HEK293 (cell line): ENCODE results near the gene HIVEP2.

Experiments
- CTCF ChIA-PET: fragments of 350-600 bp; formaldehyde crosslinking; extraction: SDS; loops from one replicate; lab custom pipeline; 2021; ENCODE audit warnings: antibody characterized with exemption; lab: Yijun Ruan, JAX
- POLR2A ChIA-PET: fragments of 300-600 bp; formaldehyde crosslinking; extraction: SDS; loops from one replicate; lab custom pipeline; 2020; ENCODE audit warnings: antibody characterized with exemption, inconsistent platforms; lab: Yijun Ruan, JAX
- H3K27ac ChIP-seq: fragments of 200-500 bp; sonication (Bioruptor generic); 2 replicates; pipeline ENCODE4 v1.5.1; 2014; ENCODE audit warnings: low read depth, low read length, control low read depth, inconsistent platforms; ENCODE audit errors: extremely low read depth
- H3K36me3 ChIP-seq, 2 experiments: fragments of 200-500 bp in 1 of 2; sonication (Bioruptor generic) in 1 of 2; 1 replicate in 1 of 2; 2 replicates in 1 of 2; pipeline ENCODE4 v1.5.1; 2014 to 2017; ENCODE audit warnings: inconsistent platforms in 2 of 2, low read length in 2 of 2; ENCODE audit not compliant: control insufficient read depth in 2 of 2, insufficient read depth in 1 of 2
- H3K4me1 ChIP-seq: fragments of 200-500 bp; sonication (Bioruptor generic); 2 replicates; pipeline ENCODE4 v1.5.1; 2014; ENCODE audit warnings: mild to moderate bottlenecking, low read length, inconsistent platforms; ENCODE audit not compliant: control insufficient read depth, insufficient read depth
- H3K4me3 ChIP-seq: 2 replicates; pipeline ENCODE4 v1.5.1; 2011; ENCODE audit warnings: low read depth, mild to moderate bottlenecking, control low read depth, low read length, moderate library complexity
- H3K9me3 ChIP-seq: fragments of 200-500 bp; sonication (Bioruptor generic); 2 replicates; pipeline ENCODE4 v1.5.1; 2014; ENCODE audit warnings: low read depth, low read length, inconsistent platforms; ENCODE audit not compliant: control insufficient read depth, insufficient read depth
- EGR2 ChIP-seq: fragments of 450-650 bp; formaldehyde crosslinking; IDR thresholded peaks from 2 replicates; pipeline ENCODE4 v1.5.1; 2016; ENCODE audit warnings: low read depth, missing biosample characterization, missing genetic modification characterization
- PRDM4 ChIP-seq: fragments of 450-650 bp; formaldehyde crosslinking; IDR thresholded peaks from 2 replicates; pipeline ENCODE4 v1.5.1; 2017; ENCODE audit warnings: missing biosample characterization, missing genetic modification characterization
- WT1 ChIP-seq: fragments of 450-650 bp; formaldehyde crosslinking; IDR thresholded peaks from 2 replicates; pipeline ENCODE4 v1.5.1; 2016; ENCODE audit warnings: missing biosample characterization, missing genetic modification characterization
- ZBTB10 ChIP-seq: fragments of 450-650 bp; formaldehyde crosslinking; IDR thresholded peaks from 2 replicates; pipeline ENCODE4 v1.5.1; 2016; ENCODE audit warnings: missing biosample characterization, missing genetic modification characterization
- ZNF184 ChIP-seq: fragments of 450-650 bp; IDR thresholded peaks from 2 replicates; pipeline ENCODE4 v1.5.1; 2018; ENCODE audit warnings: missing biosample characterization, mild to moderate bottlenecking, missing genetic modification characterization
- ZNF391 ChIP-seq: fragments of 450-650 bp; formaldehyde crosslinking; IDR thresholded peaks from 2 replicates; pipeline ENCODE4 v1.5.1; 2016; ENCODE audit warnings: low read depth, missing biosample characterization, missing genetic modification characterization, borderline replicate concordance
- ZNF398 ChIP-seq: fragments of 450-650 bp; formaldehyde crosslinking; IDR thresholded peaks from 2 replicates; pipeline ENCODE4 v1.5.1; 2017; ENCODE audit warnings: missing biosample characterization, missing genetic modification characterization
- ZNF433 ChIP-seq: fragments of 450-650 bp; formaldehyde crosslinking; IDR thresholded peaks from 2 replicates; pipeline ENCODE4 v1.5.1; 2016; ENCODE audit warnings: missing biosample characterization, missing genetic modification characterization, low read depth
- ZNF510 ChIP-seq: fragments of 450-650 bp; formaldehyde crosslinking; IDR thresholded peaks from 2 replicates; pipeline ENCODE4 v1.5.1; 2018; ENCODE audit warnings: mild to moderate bottlenecking, missing genetic modification characterization, missing biosample characterization; ENCODE audit not compliant: insufficient replicate concordance
- ZNF707 ChIP-seq: fragments of 450-650 bp; formaldehyde crosslinking; IDR thresholded peaks from 2 replicates; pipeline ENCODE4 v1.5.1; 2016; ENCODE audit warnings: missing biosample characterization, missing genetic modification characterization
- ZSCAN30 ChIP-seq: fragments of 450-650 bp; IDR thresholded peaks from 2 replicates; pipeline ENCODE4 v1.5.1; 2018; ENCODE audit warnings: missing biosample characterization, mild to moderate bottlenecking, missing genetic modification characterization, moderate library complexity

The HIVEP2 gene

DNA sequence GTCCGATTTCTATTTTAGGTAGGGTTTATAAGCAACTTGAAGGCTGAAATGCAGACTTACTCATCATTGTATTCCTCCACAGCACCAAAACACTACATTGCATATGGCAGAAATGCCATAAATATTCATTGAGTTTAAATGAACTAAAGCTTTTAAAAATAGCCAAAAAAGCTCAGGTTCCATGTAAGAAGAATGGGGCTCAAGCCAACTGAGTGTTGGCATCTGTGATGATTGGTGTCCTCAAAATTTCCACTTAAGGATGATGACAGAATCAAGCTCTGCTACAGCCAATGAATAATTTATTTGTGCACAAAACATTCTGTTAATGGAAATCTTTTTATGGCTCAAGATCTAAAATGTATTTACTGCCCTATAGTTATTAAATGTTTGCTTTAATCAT, 115.4 kb downstream of the HIVEP2 start:
- H3K27ac ChIP-seq: no peak overlapping the region
- no peaks in the 10 kb centered on the region for H3K9me3 ChIP-seq
- no peaks in the 10 kb centered on the region for H3K4me1 ChIP-seq
- CTCF ChIA-PET: interaction anchor here (0.8 kb wide), 2 partner anchors 13 to 114 kb away, joined by 3 to 4 read pairs; no protein-coding TSS in a partner anchor
- TF ChIP-seq ZNF510 (tag by site-specific recombination): no peak
- TF ChIP-seq ZNF707 (tag by site-specific recombination): no peak
- TF ChIP-seq, all 188 proteins: peak for 0
- Histone ChIP-seq H3K36me3 (no peaks in the 10 kb centered on the region), H3K4me3 (no peak overlapping the region)
- POLR2A ChIA-PET: interaction anchor here (0.9 kb wide), 1 partner anchor 16 kb away, joined by 3 read pairs; no protein-coding TSS in a partner anchor

DNA sequence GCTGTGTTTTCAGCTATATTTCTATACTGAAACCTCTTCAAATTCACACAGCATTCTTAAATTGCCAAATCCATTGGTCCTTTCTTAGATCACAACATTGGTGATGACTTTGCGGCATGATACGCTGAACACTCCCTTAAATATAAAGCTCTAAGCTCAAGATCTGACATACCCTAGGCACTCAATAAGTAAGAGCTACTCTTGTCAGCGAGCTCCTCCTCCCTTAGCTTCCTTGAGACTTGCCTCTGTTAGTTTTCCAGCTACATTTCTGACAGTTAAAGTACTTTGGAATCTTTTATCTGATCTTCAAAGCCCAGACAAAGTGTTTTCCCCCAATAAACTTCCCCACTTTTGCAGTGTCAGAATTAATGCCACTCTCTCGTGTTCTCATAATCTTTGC, 117.0 kb downstream of the HIVEP2 start:
- Histone ChIP-seq H3K36me3 (no peaks in the 10 kb centered on the region), H3K4me3 (no peak overlapping the region), H3K9me3 (no peaks in the 10 kb centered on the region), H3K27ac (no peak overlapping the region), H3K4me1 (no peaks in the 10 kb centered on the region)
- TF ChIP-seq ZBTB10 (tag by site-specific recombination): no peak
- TF ChIP-seq ZNF391 (tag by site-specific recombination): no peak
- no peak for TF ChIP-seq ZNF433
- no peak for TF ChIP-seq ZSCAN30
- no peak for TF ChIP-seq ZNF184 (tag by site-specific recombination)
- TF ChIP-seq WT1: no peak
- no peak for TF ChIP-seq PRDM4
- POLR2A ChIA-PET: interaction anchor here (1.3 kb wide), 1 partner anchor 11 kb away, joined by 3 read pairs; no protein-coding TSS in a partner anchor
- CTCF ChIA-PET: interaction anchor here (0.7 to 1.1 kb wide), 2 partner anchors 11 to 38 kb away, joined by 3 to 7 read pairs; no protein-coding TSS in a partner anchor

GRCh38 chr6:142827369-142827768, 117.6 kb downstream of the HIVEP2 start:
- H3K9me3 ChIP-seq: no peaks in the 10 kb centered on the region
- H3K27ac ChIP-seq: no peak overlapping the region
- no peak for TF ChIP-seq ZNF398
- TF ChIP-seq EGR2 (tag by site-specific recombination): 0 out of 2 replicates have a peak, but pooled peaks have one; percentile 13
- ChIA-PET POLR2A (no interaction called here), CTCF (interaction anchor here (0.7 to 1.7 kb wide), 4 partner anchors 10 to 165 kb away, joined by 3 to 8 read pairs (median 4); no protein-coding TSS in a partner anchor)
- no peaks in the 10 kb centered on the region; the same call in 1 of the 2 replicates for H3K4me1 ChIP-seq
- no peaks in the 10 kb centered on the region for H3K36me3 ChIP-seq
- no peak overlapping the region for H3K4me3 ChIP-seq
